Suprapubic skin (tissue), 4 donors: ENCODE results near the gene FGFR3. TPM values are rescaled to one million over a fixed set of nuclear protein-coding genes. Genes with fewer than 3 reads are reported as not detected.

Experiments used
- DNase-seq, 2 donors: peaks; one replicate each; pipeline ENCODE4 v3.0.0-alpha.2; 2019; ENCODE audit warnings: low spot score in 2 of 2
- H3K27ac ChIP-seq: fragments of 200-600 bp; sonication (generic); one replicate; pipeline ENCODE4 v1.5.1; 2019
- H3K27me3 ChIP-seq: fragments of 200-600 bp; sonication (generic); one replicate; pipeline ENCODE4 v1.5.1; 2019
- H3K36me3 ChIP-seq: fragments of 200-600 bp; sonication (generic); one replicate; pipeline ENCODE4 v1.5.1; 2019
- H3K4me1 ChIP-seq: fragments of 200-600 bp; sonication (generic); one replicate; pipeline ENCODE4 v1.5.1; 2019
- H3K4me3 ChIP-seq: fragments of 200-600 bp; sonication (generic); one replicate; pipeline ENCODE4 v1.5.1; 2019; ENCODE audit warnings: mild to moderate bottlenecking
- H3K9me3 ChIP-seq: fragments of 200-600 bp; sonication (generic); one replicate; pipeline ENCODE4 v1.5.1; 2019
- EP300 ChIP-seq: sonication (generic); formaldehyde crosslinking; IDR thresholded peaks from one replicate; pipeline ENCODE4 v1.6.1; 2017; ENCODE audit warnings: antibody characterized with exemption
- POLR2A ChIP-seq, 2 donors: fragments of 450-650 bp; IDR thresholded peaks; one replicate each; pipeline ENCODE4 v1.6.1; 2017; ENCODE audit warnings: antibody characterized with exemption in 2 of 2, mild to moderate bottlenecking in 2 of 2, moderate library complexity in 2 of 2
- POLR2AphosphoS5 ChIP-seq, 3 donors: sonication (generic); formaldehyde crosslinking; IDR thresholded peaks; one replicate each; pipeline ENCODE4 v1.6.1; 2017; ENCODE audit warnings: antibody characterized with exemption in 3 of 3
- WGBS: methylation state at CpG from one replicate; pipeline ENCODE4 v1.1.5; 2018; 5-methylcytosine and 5-hydroxymethylcytosine counted together
- total RNA-seq, 4 donors: library from RNA; depleted of rRNA; stranded (reverse); fragments of >200 nt; gene quantifications; one replicate each; pipeline ENCODE4 v1.1.0, GENCODE V29; 2016
- TF ChIP-seq, protein P1 (sequence below), 2 donors: fragments of 200-600 bp in 1 of 2; fragments of 450-650 bp in 1 of 2; sonication (generic) in 1 of 2; IDR thresholded peaks; one replicate each; pipeline ENCODE4 v1.5.1; 2016 to 2019; ENCODE audit warnings: antibody characterized with exemption in 2 of 2, mild to moderate bottlenecking in 1 of 2, moderate library complexity in 1 of 2

The FGFR3 gene
- total RNA-seq, 4 donors from 2014 or later, result 511 to 829 (median 662) TPM

DNA sequence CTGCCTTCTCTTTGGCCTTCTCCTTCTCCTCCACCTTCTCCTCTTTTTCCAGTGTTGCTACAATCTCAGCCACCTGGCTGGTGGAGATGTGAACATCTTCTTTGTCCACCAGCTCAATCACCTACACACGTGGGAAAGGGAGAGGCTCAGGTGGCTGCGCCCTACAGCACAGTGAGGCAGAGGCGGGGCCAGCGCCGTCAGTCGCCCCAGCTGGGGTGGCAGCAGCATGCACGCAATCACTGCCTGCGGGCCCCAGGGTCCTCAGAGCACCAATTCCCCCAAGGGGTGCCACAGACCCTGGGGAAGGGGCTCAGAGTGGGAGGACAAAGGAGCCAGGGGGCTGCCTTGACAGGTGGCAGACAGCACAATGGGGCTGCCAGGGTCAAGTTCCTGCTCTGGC lies 21.4 kb downstream of the FGFR3 start:
- H3K9me3 ChIP-seq, result no peaks in the 10 kb centered on the region
- TF ChIP-seq POLR2A (IDR thresholded peaks at IDR 0.05) (no peak), POLR2AphosphoS5 (IDR thresholded peaks at IDR 0.05) (no peak)
- TF ChIP-seq, protein P1, sequence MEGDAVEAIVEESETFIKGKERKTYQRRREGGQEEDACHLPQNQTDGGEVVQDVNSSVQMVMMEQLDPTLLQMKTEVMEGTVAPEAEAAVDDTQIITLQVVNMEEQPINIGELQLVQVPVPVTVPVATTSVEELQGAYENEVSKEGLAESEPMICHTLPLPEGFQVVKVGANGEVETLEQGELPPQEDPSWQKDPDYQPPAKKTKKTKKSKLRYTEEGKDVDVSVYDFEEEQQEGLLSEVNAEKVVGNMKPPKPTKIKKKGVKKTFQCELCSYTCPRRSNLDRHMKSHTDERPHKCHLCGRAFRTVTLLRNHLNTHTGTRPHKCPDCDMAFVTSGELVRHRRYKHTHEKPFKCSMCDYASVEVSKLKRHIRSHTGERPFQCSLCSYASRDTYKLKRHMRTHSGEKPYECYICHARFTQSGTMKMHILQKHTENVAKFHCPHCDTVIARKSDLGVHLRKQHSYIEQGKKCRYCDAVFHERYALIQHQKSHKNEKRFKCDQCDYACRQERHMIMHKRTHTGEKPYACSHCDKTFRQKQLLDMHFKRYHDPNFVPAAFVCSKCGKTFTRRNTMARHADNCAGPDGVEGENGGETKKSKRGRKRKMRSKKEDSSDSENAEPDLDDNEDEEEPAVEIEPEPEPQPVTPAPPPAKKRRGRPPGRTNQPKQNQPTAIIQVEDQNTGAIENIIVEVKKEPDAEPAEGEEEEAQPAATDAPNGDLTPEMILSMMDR (IDR thresholded peaks at IDR 0.05), result no peak

DNA sequence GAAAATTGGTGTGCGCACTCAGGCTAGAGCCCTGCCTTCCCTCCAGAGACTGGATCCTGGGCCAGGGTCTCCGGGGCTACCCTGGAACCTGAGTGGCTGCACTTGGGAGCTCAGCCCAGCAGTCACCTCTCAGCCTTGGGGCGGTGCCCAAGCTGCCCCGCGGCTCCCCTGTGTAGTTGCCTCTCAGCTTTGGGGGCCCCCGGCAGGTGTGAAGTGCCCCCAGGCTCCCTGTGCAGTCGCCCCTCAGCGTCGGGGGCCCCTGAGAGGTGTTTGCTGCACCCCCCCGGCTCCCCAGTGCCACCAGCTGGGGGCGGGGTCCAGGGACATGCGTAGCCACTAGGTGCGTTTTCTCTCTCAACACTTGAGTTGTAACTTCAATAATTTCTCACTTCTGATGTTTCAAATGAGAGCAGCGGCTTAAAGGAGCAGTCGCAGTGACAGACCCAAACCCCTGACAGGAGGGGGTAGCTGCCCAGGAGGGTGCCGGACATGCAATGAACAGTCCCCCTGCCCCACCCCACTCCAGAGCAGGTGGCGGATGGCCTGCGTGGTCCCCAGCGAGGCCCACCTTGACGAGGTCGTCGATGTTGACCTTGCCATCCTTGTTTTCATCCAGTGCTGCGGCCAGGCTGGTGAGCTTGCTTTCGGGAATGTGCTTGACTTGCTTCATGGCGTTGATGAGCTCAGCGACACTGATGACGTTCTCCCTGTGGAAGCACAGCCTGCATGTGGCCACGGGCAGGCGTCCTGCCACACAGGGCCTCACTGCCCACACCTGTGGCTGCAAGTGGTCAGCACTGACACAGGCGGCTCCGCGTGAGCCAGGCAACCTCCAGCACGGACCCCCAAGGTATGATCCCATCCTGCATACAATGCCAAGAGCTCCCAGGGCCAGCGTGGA lies 22.3 kb downstream of the FGFR3 start:
- DNase-seq, result no peak
- TF ChIP-seq POLR2A (IDR thresholded peaks at IDR 0.05), result no peak
- TF ChIP-seq, protein P1 (IDR thresholded peaks at IDR 0.05), result no peak
- TF ChIP-seq EP300, result no peak
- TF ChIP-seq POLR2AphosphoS5 (IDR thresholded peaks at IDR 0.05), result no peak
- H3K4me1 ChIP-seq, result no peaks in the 10 kb centered on the region
- WGBS, result 91% methylated on average over 15 of the region's 34 CpGs
- no peak overlapping the region for H3K4me3 ChIP-seq
- no peak overlapping the region for H3K27ac ChIP-seq
- no peaks in the 10 kb centered on the region for H3K9me3 ChIP-seq
- no peaks in the 10 kb centered on the region for H3K27me3 ChIP-seq
- H3K36me3 ChIP-seq, result peaks cover 80% of the 10 kb centered on the region

More for the DNA sequence above, 21.4 kb downstream of the FGFR3 start:
- no peaks in the 10 kb centered on the region for H3K4me1 ChIP-seq
- no peak for DNase-seq
- peaks cover 71% of the 10 kb centered on the region for H3K36me3 ChIP-seq
- no peak overlapping the region for H3K4me3 ChIP-seq
- 85% methylated on average over 8 of the region's 8 CpGs for WGBS
- no peaks in the 10 kb centered on the region for H3K27me3 ChIP-seq
- H3K27ac ChIP-seq, result no peak overlapping the region

DNA sequence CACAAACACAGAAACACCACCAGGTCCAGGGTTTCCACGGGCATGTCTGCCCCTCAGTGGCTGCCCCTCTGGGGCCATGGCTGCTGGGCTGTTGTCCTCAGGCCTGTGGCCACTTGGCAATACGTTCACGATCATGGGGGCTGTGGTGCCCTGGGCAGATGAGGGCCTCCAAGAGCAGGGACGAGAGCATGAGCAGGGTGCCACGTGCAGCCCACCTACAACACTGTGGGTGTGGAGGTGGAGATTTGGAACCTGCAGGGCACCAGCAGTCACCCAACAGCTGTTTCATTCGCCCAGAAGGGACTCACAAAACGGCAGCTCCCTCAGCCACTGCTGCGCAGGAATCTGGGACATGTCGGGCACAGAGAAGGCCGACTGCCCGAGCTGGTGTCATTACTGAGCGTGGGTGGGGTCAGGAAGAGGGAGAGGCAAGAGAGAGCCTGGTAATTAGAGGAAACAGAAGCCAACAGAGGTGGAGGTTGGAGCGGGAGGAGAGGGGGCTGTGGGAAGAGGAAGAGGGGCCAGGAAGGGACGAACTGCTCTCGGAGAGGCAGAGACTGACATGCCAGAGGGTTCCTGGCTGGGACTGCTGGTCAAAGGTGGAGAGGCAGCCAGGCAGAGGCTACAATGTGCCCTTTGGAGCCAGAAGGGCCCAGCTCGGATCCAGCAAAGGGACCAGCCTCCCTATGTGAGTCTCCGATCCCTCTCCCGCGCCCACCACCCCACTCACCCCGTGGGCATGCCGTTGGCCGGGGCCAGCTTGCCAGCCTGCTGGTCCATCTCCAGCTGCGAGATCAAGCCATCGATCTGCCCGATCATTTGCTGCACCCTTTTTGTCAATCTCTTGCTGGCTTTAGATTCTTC lies 23.1 kb downstream of the FGFR3 start:
- TF ChIP-seq POLR2A (IDR thresholded peaks at IDR 0.05) (no peak), POLR2AphosphoS5 (IDR thresholded peaks at IDR 0.05) (no peak), EP300 (no peak)
- TF ChIP-seq, protein P1 (IDR thresholded peaks at IDR 0.05), result no peak
- no peak overlapping the region for H3K4me3 ChIP-seq
- H3K27ac ChIP-seq, result no peak overlapping the region
- H3K9me3 ChIP-seq, result no peaks in the 10 kb centered on the region
- WGBS, result 84% methylated on average over 21 of the region's 25 CpGs
- DNase-seq, result no peak
- H3K36me3 ChIP-seq, result peaks cover 85% of the 10 kb centered on the region
- no peaks in the 10 kb centered on the region for H3K27me3 ChIP-seq
- no peaks in the 10 kb centered on the region for H3K4me1 ChIP-seq

DNA sequence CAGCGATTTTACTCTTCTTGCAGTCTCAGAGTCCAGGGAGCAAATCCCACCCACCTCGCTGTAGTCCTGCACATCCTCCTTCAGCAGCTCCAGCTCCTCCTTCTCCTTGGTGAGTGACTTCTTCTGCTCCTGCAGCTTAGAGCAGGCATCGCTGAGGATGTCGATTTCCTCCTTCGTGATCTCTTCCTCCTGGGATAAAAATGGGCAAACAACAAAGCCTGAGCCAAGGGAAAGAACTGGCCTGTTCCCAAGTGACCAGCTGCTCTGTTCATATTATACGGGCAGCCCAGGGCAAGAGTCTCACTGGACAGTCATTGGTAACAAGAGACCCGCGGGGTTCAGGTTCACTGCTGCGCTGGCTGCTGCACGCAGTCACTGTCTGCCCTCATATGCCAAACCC lies 26.2 kb downstream of the FGFR3 start:
- Histone ChIP-seq H3K4me3 (no peak overlapping the region), H3K27ac (no peak overlapping the region), H3K9me3 (no peaks in the 10 kb centered on the region), H3K27me3 (no peaks in the 10 kb centered on the region), H3K36me3 (peaks cover 99% of the 10 kb centered on the region), H3K4me1 (no peaks in the 10 kb centered on the region)
- DNase-seq, result no peak
- 85% methylated on average over 10 of the region's 10 CpGs for WGBS
- TF ChIP-seq, protein P1 (IDR thresholded peaks at IDR 0.05), result no peak
- TF ChIP-seq EP300 (no peak), POLR2A (IDR thresholded peaks at IDR 0.05) (no peak), POLR2AphosphoS5 (IDR thresholded peaks at IDR 0.05) (no peak)

DNA sequence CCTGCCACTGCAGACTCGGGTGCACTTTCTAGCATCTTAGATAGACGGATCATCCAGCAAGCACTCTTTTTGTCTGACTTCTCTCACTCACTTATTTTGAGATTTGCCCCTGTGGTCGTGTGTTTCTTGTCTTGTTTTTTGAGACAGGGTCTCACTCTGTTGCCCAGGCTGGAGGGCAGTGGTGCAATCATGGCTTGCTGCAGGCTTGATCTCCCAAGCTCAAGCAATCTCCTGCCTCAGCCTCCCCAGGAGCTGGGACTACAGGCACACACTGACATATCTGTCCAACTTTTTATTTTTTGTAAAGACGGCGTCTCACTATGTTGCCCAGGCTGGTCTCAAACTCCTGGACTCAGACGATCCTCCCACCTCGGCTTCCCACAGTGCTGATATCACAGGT lies 26.7 kb downstream of the FGFR3 start:
- 92% methylated on average over 7 of the region's 7 CpGs for WGBS
- no peak overlapping the region for H3K4me3 ChIP-seq
- H3K9me3 ChIP-seq, result no peaks in the 10 kb centered on the region
- TF ChIP-seq POLR2A (IDR thresholded peaks at IDR 0.05) (no peak), EP300 (no peak), POLR2AphosphoS5 (IDR thresholded peaks at IDR 0.05) (no peak)
- TF ChIP-seq, protein P1 (IDR thresholded peaks at IDR 0.05), result no peak
- peaks cover 99% of the 10 kb centered on the region for H3K36me3 ChIP-seq
- no peaks in the 10 kb centered on the region for H3K27me3 ChIP-seq
- H3K27ac ChIP-seq, result no peak overlapping the region
- no peaks in the 10 kb centered on the region for H3K4me1 ChIP-seq
- DNase-seq, result no peak
